ENCODE results near the gene SPRR4. TPM values are rescaled to one million over a fixed set of nuclear protein-coding genes. Genes with fewer than 3 reads are reported as not detected.

The SPRR4 gene
- total RNA-seq = not detected in 2 replicates

GRCh38 chr1:152970495-152970894 lies at the start of gene SPRR4:
TSS of gene SPRR4 (plus strand) at chr1:152970648. CDS start at chr1:152971891, 1,243 bp downstream.

GRCh38 chr1:152946651-152947256 lies 23.7 kb upstream of the SPRR4 start, which contains the start of gene SPRR5:
TSS of gene SPRR5 (plus strand) at chr1:152947206. CDS start at chr1:152948555, 1,349 bp downstream.

GRCh38 chr1:152983743-152984142 lies 13.3 kb downstream of the SPRR4 start, which contains the start of gene SPRR1A:
TSS of gene SPRR1A (plus strand) at chr1:152984081. CDS start at chr1:152985231, 1,150 bp downstream.

GRCh38 chr1:153001382-153001781 lies 30.9 kb downstream of the SPRR4 start, which contains the start of gene SPRR3:
TSS of gene SPRR3 (plus strand) at chr1:153001749. CDS start at chr1:153003021, 1,272 bp downstream.

Other genes with a start within 250 kb of the SPRR4 start
- gene KPRP, start 212.6 kb upstream of the SPRR4 start, total RNA-seq = not detected in 2 replicates
- gene LCE1F, start 195.5 kb upstream of the SPRR4 start, total RNA-seq = not detected in 2 replicates
- not detected in 2 replicates for gene LCE1E, start 184.4 kb upstream of the SPRR4 start, total RNA-seq
- gene LCE1D, start 173.9 kb upstream of the SPRR4 start, total RNA-seq = not detected in 2 replicates
- not detected in 2 replicates for gene LCE1C, start 164.0 kb upstream of the SPRR4 start, total RNA-seq
- gene LCE1B, start 158.7 kb upstream of the SPRR4 start, total RNA-seq = not detected in 2 replicates
- not detected in 2 replicates for gene LCE1A, start 143.2 kb upstream of the SPRR4 start, total RNA-seq
- gene LCE6A, start 127.8 kb upstream of the SPRR4 start, total RNA-seq = not detected in 2 replicates
- gene LCE7A, start 110.7 kb upstream of the SPRR4 start, total RNA-seq = not detected in 2 replicates
- not detected in 2 replicates for gene SMCP, start 92.3 kb upstream of the SPRR4 start, total RNA-seq
- gene IVL, start 62.1 kb upstream of the SPRR4 start, total RNA-seq = not detected in 2 replicates
- gene SPRR5, start 23.4 kb upstream of the SPRR4 start, total RNA-seq = not detected in 2 replicates
- not detected in 2 replicates for gene SPRR1A, start 13.4 kb downstream of the SPRR4 start, total RNA-seq
- not detected in 2 replicates for gene SPRR3, start 31.1 kb downstream of the SPRR4 start, total RNA-seq
- not detected in 2 replicates for gene SPRR1B, start 60.6 kb downstream of the SPRR4 start, total RNA-seq
- not detected in 2 replicates for gene SPRR2D, start 70.5 kb downstream of the SPRR4 start, total RNA-seq
- not detected in 2 replicates for gene SPRR2A, start 86.9 kb downstream of the SPRR4 start, total RNA-seq
- gene SPRR2B, start 101.0 kb downstream of the SPRR4 start, total RNA-seq = not detected in 2 replicates
- gene SPRR2E, start 123.9 kb downstream of the SPRR4 start, total RNA-seq = not detected in 2 replicates
- gene SPRR2F, start 142.9 kb downstream of the SPRR4 start, total RNA-seq = not detected in 2 replicates
- not detected in 2 replicates for gene SPRR2G, start 180.2 kb downstream of the SPRR4 start, total RNA-seq
- gene LELP1, start 232.8 kb downstream of the SPRR4 start, total RNA-seq = not detected in 2 replicates
- gene PRR9, start 246.9 kb downstream of the SPRR4 start, total RNA-seq = not detected in 2 replicates

All from myometrial cell (primary cell).